ENCODE measurements around the gene ZNF211. TPM values are rescaled to one million over a fixed set of nuclear protein-coding genes. Genes with fewer than 3 reads are reported as not detected.

Gene ZNF211
- total and polyA plus RNA-seq, 2 donors (not counting 3 experiments of a cell fraction or from before 2014, with no cell fraction given), result 4.7 to 9.4 TPM

- Histone ChIP-seq H3K4me2 (ENCODE audit: insufficient read depth, low read length) (peak overlapping the region; percentile 91), H3K27me3 (ENCODE audit: control insufficient read depth in 2 of 2, insufficient read depth in 2 of 2, low read length in 2 of 2) (no peaks in the 10 kb centered on the region), H2AFZ (ENCODE audit: low read depth, low read length) (peak overlapping the region; percentile 90), H3K4me3 (replicated peaks in 1 of 3; ENCODE audit: insufficient read depth in 1 of 3, low read depth in 1 of 3, low read length in 3 of 3) (peak overlapping the region; percentile 57 to 87 (median 77)), H3K27ac (ENCODE audit: insufficient read depth, low read depth, low read length) (peak overlapping the region; percentile 7), H4K20me1 (replicated peaks; ENCODE audit: control insufficient read depth, extremely low read depth, insufficient read depth, low read length) (no peaks in the 10 kb centered on the region), H3K79me2 (ENCODE audit: control insufficient read depth, insufficient read depth, low read length) (peaks cover 28% of the 10 kb centered on the region), H3K4me1 (ENCODE audit: control insufficient read depth, extremely low read depth, insufficient read depth, low read length) (peaks cover 8% of the 10 kb centered on the region), H3K9me3 (replicated peaks; ENCODE audit: control insufficient read depth, insufficient read depth, low read length) (peaks cover 15% of the 10 kb centered on the region), H3K9me1 (replicated peaks; ENCODE audit: control insufficient read depth, extremely low read depth, insufficient read depth, low read length) (no peaks in the 10 kb centered on the region), H3K9ac (replicated peaks; ENCODE audit: extremely low read depth, insufficient read depth, low read length) (peak overlapping the region; percentile 57), H3K36me3 (ENCODE audit: control insufficient read depth in 2 of 2, extremely low read depth in 1 of 2, insufficient read depth in 2 of 2, low read length in 2 of 2) (peaks cover 9 to 18% of the 10 kb centered on the region in 2 experiments)
- TF ChIP-seq MYC (IDR thresholded peaks at IDR 0.05; ENCODE audit: low read depth, low read length) (no peak), EZH2 (IDR thresholded peaks at IDR 0.05; ENCODE audit: borderline replicate concordance, low read depth, low read length, severe bottlenecking) (no peak), POLR2A (IDR thresholded peaks at IDR 0.05; ENCODE audit: low read depth, low read length) (no peak), JUN (IDR thresholded peaks at IDR 0.05; ENCODE audit: borderline replicate concordance, insufficient read depth, insufficient read length, low read depth) (no peak), POLR2AphosphoS5 (IDR thresholded peaks at IDR 0.05; ENCODE audit: insufficient read depth, low read depth, low read length) (no peak), FOS (IDR thresholded peaks at IDR 0.05; ENCODE audit: borderline replicate concordance, insufficient read depth, low read length) (no peak)
- TF ChIP-seq, protein P1, sequence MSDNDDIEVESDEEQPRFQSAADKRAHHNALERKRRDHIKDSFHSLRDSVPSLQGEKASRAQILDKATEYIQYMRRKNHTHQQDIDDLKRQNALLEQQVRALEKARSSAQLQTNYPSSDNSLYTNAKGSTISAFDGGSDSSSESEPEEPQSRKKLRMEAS (IDR thresholded peaks at IDR 0.05; ENCODE audit: insufficient read depth, insufficient read length), result no peak
- TF ChIP-seq, protein P2, sequence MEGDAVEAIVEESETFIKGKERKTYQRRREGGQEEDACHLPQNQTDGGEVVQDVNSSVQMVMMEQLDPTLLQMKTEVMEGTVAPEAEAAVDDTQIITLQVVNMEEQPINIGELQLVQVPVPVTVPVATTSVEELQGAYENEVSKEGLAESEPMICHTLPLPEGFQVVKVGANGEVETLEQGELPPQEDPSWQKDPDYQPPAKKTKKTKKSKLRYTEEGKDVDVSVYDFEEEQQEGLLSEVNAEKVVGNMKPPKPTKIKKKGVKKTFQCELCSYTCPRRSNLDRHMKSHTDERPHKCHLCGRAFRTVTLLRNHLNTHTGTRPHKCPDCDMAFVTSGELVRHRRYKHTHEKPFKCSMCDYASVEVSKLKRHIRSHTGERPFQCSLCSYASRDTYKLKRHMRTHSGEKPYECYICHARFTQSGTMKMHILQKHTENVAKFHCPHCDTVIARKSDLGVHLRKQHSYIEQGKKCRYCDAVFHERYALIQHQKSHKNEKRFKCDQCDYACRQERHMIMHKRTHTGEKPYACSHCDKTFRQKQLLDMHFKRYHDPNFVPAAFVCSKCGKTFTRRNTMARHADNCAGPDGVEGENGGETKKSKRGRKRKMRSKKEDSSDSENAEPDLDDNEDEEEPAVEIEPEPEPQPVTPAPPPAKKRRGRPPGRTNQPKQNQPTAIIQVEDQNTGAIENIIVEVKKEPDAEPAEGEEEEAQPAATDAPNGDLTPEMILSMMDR (IDR thresholded peaks at IDR 0.05; ENCODE audit: extremely low read depth in 1 of 2, insufficient read depth in 1 of 2, low read depth in 1 of 2, low read length in 2 of 2), result no peak
- TSS peak; percentile 65 for BruUV-seq (replicated peaks)
- dilution Hi-C loops (cut with MboI; ENCODE audit: extremely low pct_ligation_motif_present, low sequenced_read_pairs), result no loop called here
- no peak for DNase-seq (ENCODE audit: low read depth, low spot score)
- intact Hi-C loops (cut with micrococcal nuclease), result loop anchor here (2.0 kb wide), 1 partner anchor 49 kb away; the partner anchor contains the start of gene ZNF211
- CTCF ChIA-PET, result interaction anchor here (0.7 to 1.6 kb wide), 6 partner anchors 9 to 331 kb away, joined by 3 to 16 read pairs (median 4); partner anchors contain the start of genes ZNF211, ZNF304 and ZNF749
- FAIRE-seq, result no peak
- POLR2A ChIA-PET, result interaction anchor here (0.6 to 1.0 kb wide), 2 partner anchors 80 to 321 kb away, joined by 5 to 6 read pairs; partner anchors contain the start of gene ZNF606
These were observed 49.3 kb downstream of the ZNF211 start for GRCh38 chr19:57682226-57682766.

Data from endothelial cell of umbilical vein (primary cell).